HL-60 (cell line): ENCODE data around the gene KIAA1549.

Source experiments
- DNase-seq, 2 experiments: peaks; one replicate each; pipeline ENCODE4 v3.0.0-alpha.2; 2010 to 2020; ENCODE audit warnings: low read depth in 1 of 2, low spot score in 1 of 2
- H3K27ac ChIP-seq: fragments of 250-450 bp; sonication (Bioruptor Pico); replicated peaks from 2 replicates; pipeline ENCODE4 v1.5.1; 2020; ENCODE audit warnings: mild to moderate bottlenecking, moderate library complexity
- H3K27me3 ChIP-seq: fragments of 250-450 bp; sonication (Bioruptor Pico); 2 replicates; pipeline ENCODE4 v1.5.1; 2021; ENCODE audit warnings: mild to moderate bottlenecking, moderate library complexity; ENCODE audit not compliant: insufficient read depth, poor library complexity, severe bottlenecking
- H3K4me3 ChIP-seq: replicated peaks from 2 replicates; pipeline ENCODE4 v1.5.1; 2011; ENCODE audit warnings: mild to moderate bottlenecking, control low read depth, low read length; ENCODE audit not compliant: insufficient read depth
- GABPA ChIP-seq: IDR thresholded peaks from 2 replicates; pipeline ENCODE4 v1.6.1; 2012; ENCODE audit warnings: low read depth
- POLR2AphosphoS5 ChIP-seq: IDR thresholded peaks from 2 replicates; pipeline ENCODE4 v1.6.1; 2012; ENCODE audit warnings: low read depth
- REST ChIP-seq: IDR thresholded peaks from 2 replicates; pipeline ENCODE4 v1.6.1; 2012; ENCODE audit warnings: low read depth; ENCODE audit not compliant: insufficient replicate concordance
- SPI1 ChIP-seq: IDR thresholded peaks from 2 replicates; pipeline ENCODE4 v1.6.1; 2012; ENCODE audit warnings: low read depth, mild to moderate bottlenecking, borderline replicate concordance
- TF ChIP-seq, protein P1 (sequence below): IDR thresholded peaks from one replicate; pipeline ENCODE4 v1.5.1; 2011; ENCODE audit warnings: low read length, control low read depth, inconsistent platforms; ENCODE audit not compliant: insufficient read depth

Gene KIAA1549

DNA sequence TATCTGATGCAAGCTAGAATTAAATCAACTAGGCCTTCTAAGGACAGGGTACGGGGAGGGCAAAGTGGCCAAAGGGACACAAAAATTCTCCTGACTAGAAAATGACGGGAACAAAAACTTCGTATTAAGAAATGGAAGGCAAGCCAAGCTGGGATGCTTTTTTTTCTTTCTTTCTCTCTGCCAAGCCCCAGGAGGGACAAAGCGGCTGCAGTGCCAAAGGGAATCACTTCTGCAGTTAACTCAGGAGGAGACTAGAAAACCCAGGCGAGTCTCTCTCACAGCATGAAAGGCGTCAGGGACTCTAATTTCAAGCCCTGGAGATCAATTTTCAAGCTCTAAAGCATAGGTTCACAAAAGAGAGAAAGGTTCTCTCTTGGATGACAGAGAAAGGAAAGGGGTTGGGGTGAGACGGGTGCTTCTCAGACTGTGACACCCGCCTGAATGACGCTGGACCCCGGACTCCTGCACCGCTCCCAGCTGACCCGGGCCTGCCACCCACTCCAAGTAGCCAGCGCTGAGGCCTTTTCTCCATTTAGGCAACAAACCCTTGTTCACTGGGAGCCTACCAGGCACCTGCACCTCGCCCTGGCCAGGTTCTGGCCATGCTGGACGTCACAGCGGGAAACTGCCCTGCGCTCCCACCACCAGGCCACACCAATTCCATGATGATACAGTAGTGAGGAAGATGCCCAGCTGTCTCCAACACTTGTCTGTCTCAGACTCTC lies 56.5 kb downstream of the KIAA1549 start:
- Histone ChIP-seq H3K4me3 (no peak overlapping the region), H3K27ac (no peak overlapping the region), H3K27me3 (no peaks in the 10 kb centered on the region)
- DNase-seq = no peak
- TF ChIP-seq GABPA (no peak), REST (no peak), POLR2AphosphoS5 (no peak), SPI1 (no peak)
- TF ChIP-seq, protein P1, sequence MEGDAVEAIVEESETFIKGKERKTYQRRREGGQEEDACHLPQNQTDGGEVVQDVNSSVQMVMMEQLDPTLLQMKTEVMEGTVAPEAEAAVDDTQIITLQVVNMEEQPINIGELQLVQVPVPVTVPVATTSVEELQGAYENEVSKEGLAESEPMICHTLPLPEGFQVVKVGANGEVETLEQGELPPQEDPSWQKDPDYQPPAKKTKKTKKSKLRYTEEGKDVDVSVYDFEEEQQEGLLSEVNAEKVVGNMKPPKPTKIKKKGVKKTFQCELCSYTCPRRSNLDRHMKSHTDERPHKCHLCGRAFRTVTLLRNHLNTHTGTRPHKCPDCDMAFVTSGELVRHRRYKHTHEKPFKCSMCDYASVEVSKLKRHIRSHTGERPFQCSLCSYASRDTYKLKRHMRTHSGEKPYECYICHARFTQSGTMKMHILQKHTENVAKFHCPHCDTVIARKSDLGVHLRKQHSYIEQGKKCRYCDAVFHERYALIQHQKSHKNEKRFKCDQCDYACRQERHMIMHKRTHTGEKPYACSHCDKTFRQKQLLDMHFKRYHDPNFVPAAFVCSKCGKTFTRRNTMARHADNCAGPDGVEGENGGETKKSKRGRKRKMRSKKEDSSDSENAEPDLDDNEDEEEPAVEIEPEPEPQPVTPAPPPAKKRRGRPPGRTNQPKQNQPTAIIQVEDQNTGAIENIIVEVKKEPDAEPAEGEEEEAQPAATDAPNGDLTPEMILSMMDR = no peak

- DNase-seq = no peak
- TF ChIP-seq SPI1 (no peak), REST (no peak), POLR2AphosphoS5 (no peak), GABPA (no peak)
- TF ChIP-seq, protein P1 = no peak
- Histone ChIP-seq H3K4me3 (no peak overlapping the region), H3K27me3 (no peaks in the 10 kb centered on the region), H3K27ac (no peak overlapping the region)
Measured at GRCh38 chr7:138921277-138921676, 59.9 kb downstream of the KIAA1549 start.

GRCh38 chr7:138919911-138920310 lies 61.3 kb downstream of the KIAA1549 start:
- no peak overlapping the region for H3K4me3 ChIP-seq
- H3K27ac ChIP-seq = no peak overlapping the region
- no peaks in the 10 kb centered on the region for H3K27me3 ChIP-seq
- no peak for DNase-seq
- TF ChIP-seq REST = no peak
- TF ChIP-seq POLR2AphosphoS5 = no peak
- TF ChIP-seq, protein P1 = no peak
